ENCODE data around the gene DUOXA1.
"Not testable (repeated sequence)": the region's sequence is repeated elsewhere in the genome, so short reads cannot be mapped to it uniquely, and the experiment has no call there.

The DUOXA1 gene

GRCh38 chr15:45089712-45090373 lies 39.8 kb downstream of the DUOXA1 start:
- TF ChIP-seq ZNF274 (IDR thresholded peaks at IDR 0.05; ENCODE audit: low read depth, low read length), result no peak
- no peak overlapping the region for H3K4me3 ChIP-seq (ENCODE audit: low read length)

DNA sequence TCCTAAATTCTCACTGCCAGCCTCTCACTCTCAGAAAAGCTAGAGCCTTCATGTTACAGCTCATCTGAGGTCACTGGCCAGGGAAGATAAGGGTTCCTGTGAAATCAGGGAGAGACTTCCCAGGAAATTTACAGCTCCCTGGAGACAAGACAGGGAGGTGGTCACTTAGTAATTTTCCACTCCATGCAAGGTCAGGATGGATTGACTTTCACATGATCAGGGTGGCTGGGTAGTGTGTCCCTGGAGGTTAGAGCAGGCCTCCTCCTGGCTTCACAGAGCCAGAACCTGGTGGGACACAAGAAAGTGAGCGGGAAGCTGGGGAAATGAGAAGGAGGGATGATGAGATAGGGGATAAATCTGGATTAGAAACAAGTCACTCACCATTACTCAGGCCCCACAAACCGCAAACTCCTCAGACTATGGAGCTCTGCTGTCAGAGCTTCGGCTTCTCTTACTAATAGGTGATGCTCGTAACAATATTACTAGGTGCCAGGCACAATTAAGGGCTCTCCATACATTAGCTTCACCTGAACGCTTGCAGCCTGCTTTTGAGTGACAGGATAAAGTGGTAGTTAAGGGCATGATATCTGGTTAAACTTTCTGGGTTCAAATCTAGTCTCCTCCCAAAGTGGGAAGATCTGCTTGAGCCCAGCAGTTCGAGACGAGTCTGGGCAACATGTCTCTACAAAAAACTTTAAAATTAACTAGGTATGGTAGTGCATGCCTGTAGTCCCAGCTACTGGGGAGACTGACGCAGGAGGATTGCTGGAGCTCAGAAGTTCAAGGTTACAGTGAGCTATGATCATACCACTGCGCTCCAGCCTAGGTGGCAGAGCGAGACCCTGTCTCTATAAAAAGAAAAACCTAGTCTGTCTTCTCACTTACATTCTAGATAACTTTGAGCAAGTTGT lies 40.6 kb downstream of the DUOXA1 start:
- TF ChIP-seq ZNF274 (IDR thresholded peaks at IDR 0.05; ENCODE audit: low read depth, low read length), result no peak
- H3K4me3 ChIP-seq (ENCODE audit: low read length), result no peak overlapping the region

DNA sequence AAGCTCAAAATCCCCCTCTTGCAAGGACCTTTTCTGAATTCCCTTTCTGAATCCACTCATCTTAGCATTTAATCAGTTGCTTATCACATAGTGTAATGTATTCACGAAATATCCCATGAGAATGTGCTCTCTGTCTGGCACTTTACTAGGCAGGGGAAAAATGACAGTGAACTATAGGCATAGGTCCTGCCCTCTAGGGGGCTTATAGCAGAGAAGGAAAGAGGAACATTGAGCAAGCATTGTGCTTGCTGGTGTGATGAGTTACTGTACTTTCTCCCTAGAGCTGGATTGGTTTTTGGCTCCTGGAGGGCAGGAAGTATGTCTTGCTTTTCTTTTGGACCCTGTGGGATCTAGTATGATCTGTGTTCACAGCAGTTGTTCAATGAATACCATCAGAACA lies 42.2 kb downstream of the DUOXA1 start:
- no peak overlapping the region for H3K4me3 ChIP-seq (ENCODE audit: low read length)
- TF ChIP-seq ZNF274 (IDR thresholded peaks at IDR 0.05; ENCODE audit: low read depth, low read length), result no peak

GRCh38 chr15:45084163-45084562 lies 45.5 kb downstream of the DUOXA1 start:
- TF ChIP-seq ZNF274 (IDR thresholded peaks at IDR 0.05; ENCODE audit: low read depth, low read length), result no peak
- H3K4me3 ChIP-seq (ENCODE audit: low read length), result no peak overlapping the region

DNA sequence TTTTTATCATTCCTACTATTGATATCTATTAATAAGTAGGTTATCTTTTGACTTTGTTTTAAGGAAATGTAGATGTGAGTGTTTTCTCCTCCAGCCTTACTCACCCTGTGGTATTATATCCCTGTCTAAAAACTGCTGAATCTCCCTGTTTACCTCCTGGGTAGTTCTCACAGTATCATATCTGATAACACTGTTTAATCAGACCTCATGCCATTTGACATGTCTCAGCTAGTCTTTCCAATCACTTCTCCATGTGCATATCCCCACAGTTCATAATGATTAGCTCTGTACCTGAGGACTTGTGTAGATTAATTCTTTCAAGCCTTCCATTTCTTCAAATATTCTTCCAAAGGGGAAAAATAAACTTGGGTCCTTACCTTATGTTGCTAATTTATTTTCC lies 46.5 kb downstream of the DUOXA1 start:
- no peak for TF ChIP-seq ZNF274 (IDR thresholded peaks at IDR 0.05; ENCODE audit: low read depth, low read length)

GRCh38 chr15:45082412-45082811 lies 47.3 kb downstream of the DUOXA1 start:
- H3K4me3 ChIP-seq (ENCODE audit: low read length), result not testable (repeated sequence)

More for the DNA sequence above, 46.5 kb downstream of the DUOXA1 start:
- H3K4me3 ChIP-seq (ENCODE audit: low read length), result no peak overlapping the region

DNA sequence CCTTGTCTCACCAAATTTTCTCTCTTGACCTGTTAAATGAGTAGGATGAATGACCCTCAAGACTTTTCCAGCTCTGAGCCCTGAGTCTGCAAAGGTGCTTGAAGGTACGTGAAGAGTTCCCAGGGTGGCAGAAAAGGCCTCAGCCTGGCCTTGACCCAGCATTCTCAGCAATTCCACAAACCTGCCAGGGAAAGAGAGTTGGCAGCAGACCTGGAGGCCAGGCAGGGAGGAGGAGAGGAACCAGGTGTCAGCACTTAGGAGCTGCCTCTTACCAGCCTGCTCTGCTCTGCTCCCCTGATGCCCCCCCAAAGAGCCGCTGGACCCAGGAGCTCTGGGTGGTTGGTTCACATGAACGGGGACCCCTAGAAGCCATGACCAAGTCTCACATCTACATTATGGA lies 49.1 kb downstream of the DUOXA1 start:
- H3K4me3 ChIP-seq (ENCODE audit: low read length), result not testable (repeated sequence)

- H3K4me3 ChIP-seq (ENCODE audit: low read length), result not testable (repeated sequence)
Measured at GRCh38 chr15:45079628-45080246, 49.9 kb downstream of the DUOXA1 start.

DNA sequence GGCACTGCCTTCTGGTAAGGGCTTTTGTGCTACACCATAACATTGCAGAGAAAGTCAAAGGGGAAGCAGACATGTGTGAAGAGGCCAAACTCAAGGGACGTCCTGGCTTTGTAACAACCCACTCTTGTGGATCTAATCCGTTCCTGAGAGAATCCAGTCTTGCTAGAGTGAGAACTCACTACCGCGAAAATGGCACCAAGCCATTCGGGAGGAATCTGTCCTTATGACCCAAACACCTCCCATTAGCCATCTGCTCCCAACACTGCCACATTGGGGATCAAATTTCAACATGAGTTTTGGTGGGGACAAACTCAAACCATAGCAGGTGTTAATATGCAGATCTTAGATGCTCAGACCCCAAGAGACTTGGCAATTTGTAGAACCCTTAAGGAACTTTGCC lies 50.5 kb downstream of the DUOXA1 start:
- not testable (repeated sequence) for H3K4me3 ChIP-seq (ENCODE audit: low read length)

- H3K4me3 ChIP-seq (ENCODE audit: low read length), result not testable (repeated sequence)
Measured at GRCh38 chr15:45077391-45077790, 52.3 kb downstream of the DUOXA1 start.

DNA sequence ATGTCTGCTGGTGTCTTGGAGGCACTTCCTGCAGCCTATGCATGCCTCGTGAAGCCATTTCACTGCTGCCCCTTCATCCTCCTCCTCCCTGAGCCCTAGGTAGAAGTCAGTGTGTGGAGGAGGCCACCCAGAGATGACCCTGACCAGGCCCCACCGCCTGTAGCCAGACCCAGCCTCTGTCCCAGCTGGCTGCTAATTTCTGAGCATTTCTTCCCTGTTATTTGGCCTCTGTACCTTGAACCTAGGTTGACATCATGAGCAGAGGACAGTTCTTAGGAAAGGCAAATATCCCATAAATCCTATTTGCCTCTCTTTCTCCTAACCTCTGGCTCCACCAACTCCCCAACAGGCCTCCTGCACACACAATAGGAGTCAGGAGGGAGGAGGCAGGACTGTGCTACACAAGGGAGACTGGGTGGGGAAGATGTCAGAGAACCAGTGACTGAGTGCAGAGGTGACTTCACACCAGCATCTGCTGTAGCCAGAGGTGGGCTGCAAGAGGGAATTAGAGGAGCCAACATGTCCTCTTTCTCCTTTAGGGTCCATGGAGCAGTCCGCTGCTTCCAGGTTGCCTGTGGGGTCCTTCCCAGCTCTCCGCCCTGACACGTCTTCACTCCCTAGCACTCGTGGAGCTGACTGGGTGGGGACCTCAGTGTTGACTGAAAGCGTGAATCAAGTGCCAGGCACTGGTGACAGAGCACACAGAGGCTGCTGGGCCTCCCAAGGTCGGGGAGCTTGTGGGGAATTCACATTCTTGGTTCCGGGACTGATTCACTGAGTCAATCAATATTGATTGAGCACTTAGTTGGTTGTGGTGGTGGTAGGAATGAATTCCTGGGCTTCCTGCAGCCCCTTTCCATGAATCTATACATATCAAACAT lies 54.0 kb downstream of the DUOXA1 start:
- H3K4me3 ChIP-seq (ENCODE audit: low read length), result not testable (repeated sequence)

- H3K4me3 ChIP-seq (ENCODE audit: low read length), result not testable (repeated sequence)
Measured at GRCh38 chr15:45073602-45074001, 56.1 kb downstream of the DUOXA1 start.

DNA sequence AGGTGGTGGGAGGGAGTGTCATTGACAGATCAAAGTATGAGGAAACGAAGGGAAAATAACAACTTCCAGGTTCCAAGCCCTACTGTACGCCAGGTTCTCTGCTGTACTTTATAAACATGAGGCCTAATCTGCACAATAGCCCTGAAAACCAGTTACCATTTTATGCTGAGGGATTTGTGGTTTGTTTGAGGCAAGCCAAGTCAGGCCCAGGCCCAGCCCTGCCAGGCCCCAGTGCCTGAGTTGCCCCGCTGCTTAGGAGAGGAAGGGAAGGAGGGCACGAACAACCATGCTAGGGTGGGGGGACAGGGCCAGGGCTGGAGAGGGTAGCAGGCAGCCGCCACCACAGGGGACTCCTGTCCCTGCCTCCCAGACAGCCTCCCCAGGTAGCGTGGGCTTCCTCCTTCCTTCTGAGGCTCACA lies 59.7 kb downstream of the DUOXA1 start:
- not testable (repeated sequence) for H3K4me3 ChIP-seq (ENCODE audit: low read length)

All from GM08714 (cell line).